Activated T-cell treated with anti-CD3 and anti-CD28 coated beads, Interleukin-2, amount 50 U/mL, for 72 hours (primary cell): ENCODE results near the gene JAKMIP1. TPM values are rescaled to one million over a fixed set of nuclear protein-coding genes. Genes with fewer than 3 reads are reported as not detected.
"Not testable (repeated sequence)": the region's sequence is repeated elsewhere in the genome, so short reads cannot be mapped to it uniquely, and the experiment has no call there.

Experiments used
- ATAC-seq, 2 donors: fragments of 150-1000 bp; cut with Tn5 transposase; replicated peaks in 1 of 2; 2 replicates each; pipeline ENCODE4 v1.10.0; 2021; ENCODE audit warnings: moderate library complexity in 2 of 2, mild to moderate bottlenecking in 1 of 2
- DNase-seq, 2 donors: peaks; one replicate each; pipeline ENCODE4 v3.0.0; 2021 to 2022; ENCODE audit warnings: mixed read lengths in 1 of 2
- H3K27ac Mint-ChIP-seq: one replicate; pipeline ENCODE4 v1.8.0; 2022; ENCODE audit warnings: mild to moderate bottlenecking, moderate library complexity, mixed read lengths
- H3K27me3 Mint-ChIP-seq: one replicate; pipeline ENCODE4 v1.8.0; 2022; ENCODE audit warnings: low read depth, mixed read lengths
- H3K36me3 Mint-ChIP-seq, 2 donors: one replicate each; pipeline ENCODE4 v1.8.0; 2022; ENCODE audit warnings: mixed read lengths in 2 of 2, mild to moderate bottlenecking in 1 of 2; ENCODE audit not compliant: insufficient read depth in 2 of 2
- H3K4me1 Mint-ChIP-seq: one replicate; pipeline ENCODE4 v1.8.0; 2022; ENCODE audit warnings: low read depth, mixed read lengths
- H3K4me3 Mint-ChIP-seq, 2 donors: one replicate each; pipeline ENCODE4 v1.8.0; 2022; ENCODE audit warnings: mild to moderate bottlenecking in 2 of 2, mixed read lengths in 2 of 2, moderate library complexity in 2 of 2
- H3K9me3 Mint-ChIP-seq, 2 donors: one replicate each; pipeline ENCODE4 v1.8.0; 2022; ENCODE audit warnings: mixed read lengths in 2 of 2
- total RNA-seq, 2 donors: library from RNA; stranded (reverse); gene quantifications; one replicate each; pipeline ENCODE4 v1.2.3, GENCODE V29; 2022

Gene JAKMIP1
- total RNA-seq, 2 donors from 2014 or later = 9.0 to 33.7 TPM

DNA sequence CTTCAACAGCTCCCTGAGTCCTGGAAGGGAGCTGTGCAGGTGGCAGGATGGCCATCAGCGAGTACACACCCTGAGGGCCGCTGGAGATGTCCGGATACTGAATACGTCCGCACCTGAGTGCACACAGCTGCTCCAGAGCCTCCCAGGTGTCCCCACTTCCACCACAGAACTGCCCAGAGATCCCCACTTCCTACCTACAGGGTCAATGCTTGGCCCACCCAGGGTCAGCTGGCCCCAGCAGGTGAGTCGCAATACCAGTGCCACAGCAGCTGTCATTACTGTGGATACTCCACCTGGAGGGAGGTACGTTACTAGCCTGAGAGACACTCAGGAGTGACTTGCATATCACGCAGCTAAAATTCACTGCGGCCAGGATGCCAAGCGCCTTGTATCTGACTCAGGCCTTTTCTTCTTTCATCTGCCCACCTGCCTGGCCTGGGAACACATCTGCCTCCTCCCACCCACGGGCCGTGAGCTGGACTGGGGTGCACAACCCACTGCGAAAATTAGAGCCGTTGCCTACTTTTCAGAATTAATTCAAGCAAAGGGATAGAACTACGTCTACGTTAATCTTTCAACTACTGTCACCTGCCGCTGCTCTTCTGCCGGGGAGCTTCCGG, 191.5 kb downstream of the JAKMIP1 start:
- H3K27me3 Mint-ChIP-seq = peaks cover 43% of the 10 kb centered on the region
- H3K9me3 Mint-ChIP-seq = no peaks in the 10 kb centered on the region
- no peak overlapping the region for H3K4me3 Mint-ChIP-seq
- no peaks in the 10 kb centered on the region for H3K4me1 Mint-ChIP-seq
- H3K36me3 Mint-ChIP-seq = no peaks in the 10 kb centered on the region
- ATAC-seq (no peak), DNase-seq (no peak)
- H3K27ac Mint-ChIP-seq = no peak overlapping the region

DNA sequence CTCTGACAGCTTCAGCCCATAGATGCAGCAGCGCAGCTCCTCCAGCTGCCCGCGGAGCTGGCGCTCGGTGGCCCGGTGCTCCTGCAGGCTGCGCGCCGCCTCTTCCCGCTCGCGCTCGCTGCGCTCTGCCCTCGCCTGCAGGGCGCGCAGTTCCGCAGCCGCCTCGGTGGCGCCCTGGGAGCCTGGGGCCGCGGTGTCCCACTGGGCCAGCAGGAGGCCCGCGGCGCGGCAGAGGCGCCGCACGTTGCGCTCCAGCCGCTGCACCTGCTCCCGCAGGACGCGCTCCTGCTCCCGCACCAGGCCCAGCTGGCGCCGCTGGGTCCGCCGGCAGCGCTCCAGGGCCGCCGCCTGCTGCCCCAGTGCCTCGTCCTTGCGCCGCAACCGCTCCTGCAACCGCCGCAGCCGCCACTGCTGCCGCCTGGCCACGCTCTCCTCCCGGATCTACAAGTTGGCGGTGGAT, 192.2 kb downstream of the JAKMIP1 start:
- H3K9me3 Mint-ChIP-seq = no peaks in the 10 kb centered on the region
- DNase-seq (no peak), ATAC-seq (no peak)
- H3K4me1 Mint-ChIP-seq = no peaks in the 10 kb centered on the region
- H3K4me3 Mint-ChIP-seq = no peak overlapping the region
- H3K27me3 Mint-ChIP-seq = peaks cover 43% of the 10 kb centered on the region
- no peaks in the 10 kb centered on the region for H3K36me3 Mint-ChIP-seq
- no peak overlapping the region for H3K27ac Mint-ChIP-seq

GRCh38 chr4:6005175-6005574, 195.2 kb downstream of the JAKMIP1 start:
- Mint-ChIP-seq H3K9me3 (no peaks in the 10 kb centered on the region), H3K27ac (no peak overlapping the region), H3K4me3 (no peak overlapping the region), H3K27me3 (peaks cover 29% of the 10 kb centered on the region), H3K36me3 (no peaks in the 10 kb centered on the region), H3K4me1 (no peaks in the 10 kb centered on the region)
- no peak for DNase-seq
- ATAC-seq = no peak

- DNase-seq, H3K9me3 Mint-ChIP-seq, H3K4me3 Mint-ChIP-seq, H3K4me1 Mint-ChIP-seq, H3K36me3 Mint-ChIP-seq, H3K27ac Mint-ChIP-seq, ATAC-seq: not testable (repeated sequence)
- peaks cover 16% of the 10 kb centered on the region for H3K27me3 Mint-ChIP-seq
Measured at GRCh38 chr4:6003485-6003884, 196.9 kb downstream of the JAKMIP1 start.

- H3K4me1 Mint-ChIP-seq = no peaks in the 10 kb centered on the region
- no peaks in the 10 kb centered on the region for H3K36me3 Mint-ChIP-seq
- H3K27ac Mint-ChIP-seq = no peak overlapping the region
- no peak for ATAC-seq
- DNase-seq = no peak
- H3K4me3 Mint-ChIP-seq = no peak overlapping the region
- no peaks in the 10 kb centered on the region for H3K9me3 Mint-ChIP-seq
- peaks cover 14% of the 10 kb centered on the region for H3K27me3 Mint-ChIP-seq
Measured at GRCh38 chr4:6002926-6003325, 197.4 kb downstream of the JAKMIP1 start.

- Mint-ChIP-seq H3K27ac (no peak overlapping the region), H3K9me3 (no peaks in the 10 kb centered on the region), H3K4me3 (no peak overlapping the region), H3K4me1 (no peaks in the 10 kb centered on the region), H3K27me3 (peaks cover 11% of the 10 kb centered on the region), H3K36me3 (no peaks in the 10 kb centered on the region)
- no peak for DNase-seq
- no peak for ATAC-seq
Measured at GRCh38 chr4:6002492-6002833, 197.9 kb downstream of the JAKMIP1 start.

- DNase-seq = no peak
- no peaks in the 10 kb centered on the region for H3K9me3 Mint-ChIP-seq
- H3K4me1 Mint-ChIP-seq = no peaks in the 10 kb centered on the region
- ATAC-seq = no peak
- H3K27ac Mint-ChIP-seq = no peak overlapping the region
- H3K27me3 Mint-ChIP-seq = peaks cover 8% of the 10 kb centered on the region
- H3K4me3 Mint-ChIP-seq = no peak overlapping the region
- H3K36me3 Mint-ChIP-seq = no peaks in the 10 kb centered on the region
Measured at GRCh38 chr4:6001680-6002491, 198.5 kb downstream of the JAKMIP1 start.

DNA sequence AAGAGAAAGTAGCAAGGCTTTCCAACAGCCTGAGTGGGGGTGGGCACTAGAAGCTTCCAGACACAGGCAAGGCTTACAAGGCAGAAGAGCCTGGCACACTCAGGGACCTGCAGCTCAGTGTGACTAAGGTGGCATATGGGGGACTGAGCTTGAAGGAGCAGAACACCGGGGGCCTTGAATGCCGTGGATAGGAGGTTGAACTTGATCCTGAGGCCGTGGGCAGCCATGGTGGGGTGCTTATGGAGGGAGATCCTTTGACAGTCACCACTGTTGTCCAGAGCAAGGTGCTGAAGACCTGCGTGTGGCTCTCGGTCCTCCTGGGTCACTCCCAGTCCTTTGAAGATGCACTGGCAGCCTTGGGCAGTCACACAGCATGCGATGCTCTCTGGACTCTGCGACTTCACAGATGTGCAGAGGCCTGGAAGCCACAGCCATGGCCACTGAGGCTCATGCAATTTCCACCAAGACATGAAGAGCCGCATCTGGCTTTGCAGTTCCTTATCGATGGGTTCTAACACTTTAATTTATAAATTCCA, 200.5 kb downstream of the JAKMIP1 start:
- Mint-ChIP-seq H3K27me3 (peaks cover 8% of the 10 kb centered on the region), H3K9me3 (no peaks in the 10 kb centered on the region), H3K36me3 (no peaks in the 10 kb centered on the region), H3K27ac (no peak overlapping the region), H3K4me3 (no peak overlapping the region), H3K4me1 (no peaks in the 10 kb centered on the region)
- DNase-seq = no peak
- no peak for ATAC-seq

DNA sequence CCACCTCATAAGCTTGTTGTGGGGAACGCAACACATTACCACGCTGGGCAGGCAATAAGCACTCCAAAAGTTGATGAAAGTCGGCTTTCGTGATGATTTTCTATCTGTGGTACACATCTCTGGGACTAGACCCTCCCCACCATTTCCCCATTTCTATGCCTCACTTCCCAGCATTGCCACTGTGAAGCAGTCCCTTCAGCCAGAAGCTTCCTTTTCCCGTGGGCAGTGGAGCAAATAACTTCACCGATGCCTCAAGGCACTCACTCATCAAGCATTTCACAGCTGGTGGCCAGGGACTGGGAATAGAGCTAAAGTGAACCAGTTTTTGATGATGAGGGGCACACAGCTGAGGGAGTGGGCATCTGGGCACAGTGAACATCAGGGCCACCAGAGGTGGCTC, 201.0 kb downstream of the JAKMIP1 start:
- Mint-ChIP-seq H3K27ac (no peak overlapping the region), H3K4me1 (no peaks in the 10 kb centered on the region), H3K4me3 (no peak overlapping the region), H3K36me3 (no peaks in the 10 kb centered on the region), H3K9me3 (no peaks in the 10 kb centered on the region), H3K27me3 (peaks cover 8% of the 10 kb centered on the region)
- DNase-seq = no peak
- ATAC-seq = no peak

DNA sequence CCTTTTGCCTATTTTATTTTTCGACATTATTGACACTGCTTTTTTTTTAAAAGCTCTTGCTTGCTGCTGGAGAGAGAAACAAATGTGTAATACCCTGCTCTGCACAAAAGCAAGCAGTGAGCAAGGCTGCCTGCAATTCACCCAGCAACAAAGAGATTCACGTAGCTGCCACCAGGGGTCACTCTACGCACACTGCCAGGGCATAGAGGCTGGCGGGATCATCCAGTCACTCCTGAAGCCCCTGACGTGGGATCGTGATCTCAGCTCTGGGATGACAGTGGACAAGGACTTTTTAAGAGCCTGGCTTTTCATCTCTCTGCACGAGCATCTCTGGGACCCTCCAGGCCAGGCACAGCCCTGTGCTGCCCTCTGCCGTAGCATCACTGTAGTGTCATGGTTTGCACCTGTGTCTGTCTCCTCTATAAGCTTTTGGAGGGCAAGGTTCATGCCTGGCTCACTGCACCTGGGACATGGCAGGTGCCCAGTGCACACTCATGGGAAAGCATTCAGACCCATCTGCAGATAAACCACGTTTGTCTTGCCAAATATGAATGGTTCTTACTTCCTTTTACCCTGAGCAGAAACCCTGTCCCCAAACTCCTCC, 201.9 kb downstream of the JAKMIP1 start:
- DNase-seq = peak; percentile 33 to 57
- ATAC-seq = peak; percentile 60 to 62
- H3K9me3 Mint-ChIP-seq = no peaks in the 10 kb centered on the region
- H3K4me3 Mint-ChIP-seq = no peak overlapping the region
- peaks cover 8% of the 10 kb centered on the region for H3K27me3 Mint-ChIP-seq
- H3K27ac Mint-ChIP-seq = no peak overlapping the region
- no peaks in the 10 kb centered on the region for H3K36me3 Mint-ChIP-seq
- no peaks in the 10 kb centered on the region for H3K4me1 Mint-ChIP-seq

DNA sequence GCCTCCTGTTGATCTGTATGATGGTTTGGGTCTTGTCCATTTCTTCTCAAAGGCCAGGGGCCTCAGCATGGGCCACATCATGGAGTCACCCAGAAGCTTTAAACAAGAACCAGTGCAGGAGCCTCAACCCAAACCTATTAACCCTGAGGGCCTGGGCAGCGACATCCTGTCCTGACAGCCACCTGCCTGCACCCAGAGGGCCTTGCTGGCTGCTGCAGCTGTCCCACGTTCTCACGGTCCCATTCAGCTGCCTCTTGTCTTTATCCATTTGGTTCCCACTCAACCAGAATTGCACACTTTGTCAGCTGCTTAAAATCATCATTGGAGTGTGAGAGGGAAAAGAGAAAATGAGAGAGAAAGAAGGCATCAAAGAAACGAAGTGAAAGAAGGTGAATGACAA, 203.7 kb downstream of the JAKMIP1 start:
- peaks cover 8% of the 10 kb centered on the region for H3K27me3 Mint-ChIP-seq
- no peaks in the 10 kb centered on the region for H3K4me1 Mint-ChIP-seq
- H3K27ac Mint-ChIP-seq = no peak overlapping the region
- ATAC-seq (no peak), DNase-seq (no peak)
- H3K4me3 Mint-ChIP-seq = no peak overlapping the region
- H3K36me3 Mint-ChIP-seq = no peaks in the 10 kb centered on the region
- no peaks in the 10 kb centered on the region for H3K9me3 Mint-ChIP-seq

GRCh38 chr4:5995901-5996623, 204.3 kb downstream of the JAKMIP1 start:
- no peaks in the 10 kb centered on the region for H3K4me1 Mint-ChIP-seq
- ATAC-seq (peak in 1 of 2 donors; percentile 41), DNase-seq (no peak)
- H3K27me3 Mint-ChIP-seq = peaks cover 8% of the 10 kb centered on the region
- no peaks in the 10 kb centered on the region for H3K36me3 Mint-ChIP-seq
- no peak overlapping the region for H3K4me3 Mint-ChIP-seq
- H3K27ac Mint-ChIP-seq = no peak overlapping the region
- H3K9me3 Mint-ChIP-seq = no peaks in the 10 kb centered on the region
